Astrocyte (in vitro differentiated cells and primary cell): ENCODE results near the gene AMOTL2. TPM values are rescaled to one million over a fixed set of nuclear protein-coding genes. Genes with fewer than 3 reads are reported as not detected.

ENCODE experiments used
- DNase-seq: peaks from one replicate; pipeline ENCODE4 v3.0.0-alpha.2; 2010; ENCODE audit warnings: low read depth
- FAIRE-seq: peaks from 2 replicates; lab custom pipeline; 2011; peaks lifted over from hg19 to GRCh38; lab: Jason Lieb, UNC
- H2AFZ ChIP-seq: 2 replicates; pipeline ENCODE4 v1.6.0; 2012; ENCODE audit warnings: low read depth, low read length, inconsistent platforms
- H3K27ac ChIP-seq: 2 replicates; pipeline ENCODE4 v1.5.1; 2011; ENCODE audit warnings: low read depth, low read length, inconsistent platforms
- H3K27me3 ChIP-seq: 2 replicates; pipeline ENCODE4 v1.6.0; 2011; ENCODE audit warnings: low read length, inconsistent platforms; ENCODE audit not compliant: insufficient read depth
- H3K36me3 ChIP-seq: 2 replicates; pipeline ENCODE4 v1.5.1; 2011; ENCODE audit warnings: low read length, inconsistent platforms; ENCODE audit not compliant: insufficient read depth
- H3K4me1 ChIP-seq: 2 replicates; pipeline ENCODE4 v1.5.1; 2011; ENCODE audit warnings: low read length, inconsistent platforms; ENCODE audit not compliant: insufficient read depth
- H3K4me2 ChIP-seq: 2 replicates; pipeline ENCODE4 v1.6.0; 2012; ENCODE audit warnings: low read length, inconsistent platforms
- H3K4me3 ChIP-seq: 2 replicates; pipeline ENCODE4 v1.5.1; 2011; ENCODE audit warnings: low read depth, mild to moderate bottlenecking, low read length, inconsistent platforms; ENCODE audit not compliant: insufficient read depth
- H3K79me2 ChIP-seq: 2 replicates; pipeline ENCODE4 v1.6.0; 2012; ENCODE audit warnings: mild to moderate bottlenecking, low read length, inconsistent platforms; ENCODE audit not compliant: insufficient read depth
- H3K9ac ChIP-seq: 2 replicates; pipeline ENCODE4 v1.6.0; 2012; ENCODE audit warnings: mild to moderate bottlenecking, low read length, inconsistent platforms
- H3K9me3 ChIP-seq: 2 replicates; pipeline ENCODE4 v1.5.1; 2012; ENCODE audit warnings: low read depth, mild to moderate bottlenecking, low read length, inconsistent platforms; ENCODE audit not compliant: insufficient read depth
- H4K20me1 ChIP-seq: 2 replicates; pipeline ENCODE4 v1.6.0; 2012; ENCODE audit warnings: low read length, inconsistent platforms; ENCODE audit not compliant: insufficient read depth
- H3K27ac Mint-ChIP-seq: one replicate; pipeline ENCODE4 v1.8.0; 2021; ENCODE audit warnings: mild to moderate bottlenecking, mixed read lengths; ENCODE audit not compliant: unreplicated experiment
- H3K27me3 Mint-ChIP-seq: one replicate; pipeline ENCODE4 v1.8.0; 2021; ENCODE audit warnings: low read depth, mixed read lengths; ENCODE audit not compliant: unreplicated experiment
- H3K36me3 Mint-ChIP-seq: one replicate; pipeline ENCODE4 v1.8.0; 2021; ENCODE audit warnings: low read depth, mixed read lengths; ENCODE audit not compliant: unreplicated experiment
- H3K4me1 Mint-ChIP-seq: one replicate; pipeline ENCODE4 v1.8.0; 2021; ENCODE audit warnings: low read depth, mixed read lengths; ENCODE audit not compliant: unreplicated experiment
- H3K4me3 Mint-ChIP-seq: one replicate; pipeline ENCODE4 v1.8.0; 2021; ENCODE audit warnings: mild to moderate bottlenecking, moderate library complexity, mixed read lengths; ENCODE audit not compliant: unreplicated experiment
- H3K9me3 Mint-ChIP-seq: one replicate; pipeline ENCODE4 v1.8.0; 2021; ENCODE audit warnings: mild to moderate bottlenecking, mixed read lengths; ENCODE audit not compliant: unreplicated experiment
- CTCF ChIP-seq: IDR thresholded peaks from 2 replicates; pipeline ENCODE4 v1.5.1; 2011; ENCODE audit warnings: low read depth, mild to moderate bottlenecking, inconsistent platforms, low read length, moderate library complexity; ENCODE audit not compliant: insufficient read depth
- EZH2 ChIP-seq: IDR thresholded peaks from 2 replicates; pipeline ENCODE4 v1.6.1; 2012; ENCODE audit warnings: mild to moderate bottlenecking, low read length, inconsistent platforms; ENCODE audit not compliant: insufficient read depth
- total RNA-seq: library from RNA; stranded (reverse); gene quantifications from 2 replicates; pipeline ENCODE4 v1.2.1, GENCODE V29; 2021

AMOTL2 gene
- total RNA-seq, 1 donor from 2014 or later = 197 TPM

GRCh38 chr3:134315286-134316106 lies 58.8 kb downstream of the AMOTL2 start:
- peak overlapping the region; percentile 86 for H3K9ac ChIP-seq
- H3K27ac Mint-ChIP-seq = peak overlapping the region; percentile 93
- no peaks in the 10 kb centered on the region for H3K27me3 Mint-ChIP-seq
- H3K4me1 ChIP-seq = peaks cover 69% of the 10 kb centered on the region
- no peak overlapping the region for H3K4me3 Mint-ChIP-seq
- H3K27ac ChIP-seq = peak overlapping the region; percentile 90
- H3K27me3 ChIP-seq = no peaks in the 10 kb centered on the region
- TF ChIP-seq CTCF (no peak), EZH2 (no peak)
- no peaks in the 10 kb centered on the region for H4K20me1 ChIP-seq
- H3K9me3 ChIP-seq = no peaks in the 10 kb centered on the region
- peak overlapping the region; percentile 49 for H2AFZ ChIP-seq
- no peaks in the 10 kb centered on the region for H3K79me2 ChIP-seq
- no peaks in the 10 kb centered on the region for H3K36me3 Mint-ChIP-seq
- DNase-seq (peak; percentile 88), FAIRE-seq (peak; percentile 49)
- H3K4me3 ChIP-seq = no peak overlapping the region
- H3K36me3 ChIP-seq = no peaks in the 10 kb centered on the region
- peaks cover 45% of the 10 kb centered on the region for H3K4me1 Mint-ChIP-seq
- peak overlapping the region; percentile 89 for H3K4me2 ChIP-seq
- no peaks in the 10 kb centered on the region for H3K9me3 Mint-ChIP-seq

- DNase-seq = no peak
- H3K4me1 Mint-ChIP-seq = peaks cover 48% of the 10 kb centered on the region
- H3K9me3 Mint-ChIP-seq = no peaks in the 10 kb centered on the region
- H3K4me3 Mint-ChIP-seq = peak overlapping the region; percentile 17
- peak overlapping the region; percentile 89 for H3K4me2 ChIP-seq
- H3K27me3 ChIP-seq = no peaks in the 10 kb centered on the region
- peak; percentile 34 for FAIRE-seq
- H3K4me3 ChIP-seq = no peak overlapping the region
- H3K9me3 ChIP-seq = no peaks in the 10 kb centered on the region
- H3K79me2 ChIP-seq = no peaks in the 10 kb centered on the region
- H3K4me1 ChIP-seq = peaks cover 74% of the 10 kb centered on the region
- TF ChIP-seq CTCF = no peak
- no peak for TF ChIP-seq EZH2
- no peaks in the 10 kb centered on the region for H3K36me3 ChIP-seq
- H4K20me1 ChIP-seq = no peaks in the 10 kb centered on the region
- peak overlapping the region; percentile 90 for H3K27ac ChIP-seq
- H2AFZ ChIP-seq = no peak overlapping the region
- peak overlapping the region; percentile 86 for H3K9ac ChIP-seq
- H3K36me3 Mint-ChIP-seq = no peaks in the 10 kb centered on the region
- H3K27ac Mint-ChIP-seq = peak overlapping the region; percentile 93
- no peaks in the 10 kb centered on the region for H3K27me3 Mint-ChIP-seq
These were observed 59.5 kb downstream of the AMOTL2 start for GRCh38 chr3:134314588-134315285.
